Astrocyte (in vitro differentiated cells and primary cell): Measurements from ENCODE around the gene PADI4.

Source experiments
- EZH2 ChIP-seq: IDR thresholded peaks from 2 replicates; pipeline ENCODE4 v1.6.1; 2012; ENCODE audit warnings: mild to moderate bottlenecking, low read length, inconsistent platforms; ENCODE audit not compliant: insufficient read depth
- TF ChIP-seq, protein P1 (sequence below): IDR thresholded peaks from 2 replicates; pipeline ENCODE4 v1.5.1; 2011; ENCODE audit warnings: low read depth, mild to moderate bottlenecking, inconsistent platforms, low read length, moderate library complexity; ENCODE audit not compliant: insufficient read depth

GRCh38 chr1:17280436-17280835 lies 27.6 kb upstream of the PADI4 start:
- TF ChIP-seq, protein P1, sequence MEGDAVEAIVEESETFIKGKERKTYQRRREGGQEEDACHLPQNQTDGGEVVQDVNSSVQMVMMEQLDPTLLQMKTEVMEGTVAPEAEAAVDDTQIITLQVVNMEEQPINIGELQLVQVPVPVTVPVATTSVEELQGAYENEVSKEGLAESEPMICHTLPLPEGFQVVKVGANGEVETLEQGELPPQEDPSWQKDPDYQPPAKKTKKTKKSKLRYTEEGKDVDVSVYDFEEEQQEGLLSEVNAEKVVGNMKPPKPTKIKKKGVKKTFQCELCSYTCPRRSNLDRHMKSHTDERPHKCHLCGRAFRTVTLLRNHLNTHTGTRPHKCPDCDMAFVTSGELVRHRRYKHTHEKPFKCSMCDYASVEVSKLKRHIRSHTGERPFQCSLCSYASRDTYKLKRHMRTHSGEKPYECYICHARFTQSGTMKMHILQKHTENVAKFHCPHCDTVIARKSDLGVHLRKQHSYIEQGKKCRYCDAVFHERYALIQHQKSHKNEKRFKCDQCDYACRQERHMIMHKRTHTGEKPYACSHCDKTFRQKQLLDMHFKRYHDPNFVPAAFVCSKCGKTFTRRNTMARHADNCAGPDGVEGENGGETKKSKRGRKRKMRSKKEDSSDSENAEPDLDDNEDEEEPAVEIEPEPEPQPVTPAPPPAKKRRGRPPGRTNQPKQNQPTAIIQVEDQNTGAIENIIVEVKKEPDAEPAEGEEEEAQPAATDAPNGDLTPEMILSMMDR: no peak
- TF ChIP-seq EZH2: no peak
